Mesothelial cell of epicardium (in vitro differentiated cells): Measurements from ENCODE around the gene MAP3K1. TPM values are rescaled to one million over a fixed set of nuclear protein-coding genes. Genes with fewer than 3 reads are reported as not detected.
"Not testable (repeated sequence)": the region's sequence is repeated elsewhere in the genome, so short reads cannot be mapped to it uniquely, and the experiment has no call there.

ENCODE experiments used
- DNase-seq, 2 experiments: peaks; one replicate each; pipeline ENCODE4 v3.0.0; 2021; ENCODE audit warnings: low spot score in 2 of 2; ENCODE audit not compliant: unreplicated experiment in 2 of 2
- H3K27ac Mint-ChIP-seq: 2 replicates; pipeline ENCODE4 v1.8.0; 2021; ENCODE audit warnings: mixed read lengths
- H3K27me3 Mint-ChIP-seq: 2 replicates; pipeline ENCODE4 v1.8.0; 2021; ENCODE audit warnings: low read depth, mixed read lengths
- H3K36me3 Mint-ChIP-seq: 2 replicates; pipeline ENCODE4 v1.8.0; 2021; ENCODE audit warnings: mixed read lengths
- H3K4me1 Mint-ChIP-seq: 2 replicates; pipeline ENCODE4 v1.8.0; 2021; ENCODE audit warnings: mixed read lengths
- H3K4me3 Mint-ChIP-seq: 2 replicates; pipeline ENCODE4 v1.8.0; 2021; ENCODE audit warnings: mild to moderate bottlenecking, moderate library complexity, mixed read lengths
- H3K9me3 Mint-ChIP-seq: 2 replicates; pipeline ENCODE4 v1.8.0; 2021; ENCODE audit warnings: mixed read lengths
- CTCF ChIP-seq: fragments of 200-600 bp; sonication (generic); IDR thresholded peaks from one replicate; pipeline ENCODE4 v1.5.0; 2021; ENCODE audit warnings: antibody characterized with exemption; ENCODE audit not compliant: unreplicated experiment
- total RNA-seq: library from RNA; stranded (reverse); gene quantifications from 3 replicates; pipeline ENCODE4 v1.2.1, GENCODE V29; 2021

Gene MAP3K1
- total RNA-seq, result 52.2 to 55.7 TPM (median 54.8 TPM) in 3 replicates

GRCh38 chr5:56814963-56815657 lies at the start of gene MAP3K1:
TSS of gene MAP3K1 (plus strand) at chr5:56815549. CDS start at chr5:56815574, 25 bp downstream.
- Mint-ChIP-seq H3K9me3 (no peaks in the 10 kb centered on the region), H3K4me1 (peaks cover 40% of the 10 kb centered on the region), H3K27me3 (no peaks in the 10 kb centered on the region), H3K36me3 (no peaks in the 10 kb centered on the region), H3K27ac (peak within 1 kb of the TSS; percentile 91), H3K4me3 (peak within 1 kb of the TSS; percentile 84)
- TF ChIP-seq CTCF, result no peak
- peak; percentile 66 to 84 for DNase-seq

DNA sequence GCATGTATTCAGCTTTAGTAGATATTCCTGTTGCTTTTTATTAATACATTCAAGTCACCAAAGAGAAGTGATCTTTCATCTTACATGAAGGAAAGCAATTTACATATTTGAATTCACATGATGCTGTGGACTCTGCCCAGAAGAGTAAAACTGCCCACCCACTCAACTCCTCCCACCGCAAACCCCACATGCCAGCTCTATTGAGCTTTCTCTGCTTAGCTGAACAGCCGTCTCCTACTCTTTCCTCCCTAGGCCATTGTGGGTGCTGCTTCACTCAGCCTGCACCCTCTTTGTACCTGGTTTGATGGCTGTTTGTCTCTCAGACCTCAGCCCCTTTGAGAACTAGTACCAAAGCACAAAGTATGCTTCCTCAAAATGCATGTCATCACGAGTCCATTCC lies 48.4 kb upstream of the MAP3K1 start:
- H3K36me3 Mint-ChIP-seq, result no peaks in the 10 kb centered on the region
- H3K4me1 Mint-ChIP-seq, result peaks cover 12% of the 10 kb centered on the region
- no peak for DNase-seq
- H3K9me3 Mint-ChIP-seq, result no peaks in the 10 kb centered on the region
- no peak for TF ChIP-seq CTCF
- H3K27me3 Mint-ChIP-seq, result no peaks in the 10 kb centered on the region
- no peak overlapping the region for H3K4me3 Mint-ChIP-seq
- H3K27ac Mint-ChIP-seq, result no peak overlapping the region

DNA sequence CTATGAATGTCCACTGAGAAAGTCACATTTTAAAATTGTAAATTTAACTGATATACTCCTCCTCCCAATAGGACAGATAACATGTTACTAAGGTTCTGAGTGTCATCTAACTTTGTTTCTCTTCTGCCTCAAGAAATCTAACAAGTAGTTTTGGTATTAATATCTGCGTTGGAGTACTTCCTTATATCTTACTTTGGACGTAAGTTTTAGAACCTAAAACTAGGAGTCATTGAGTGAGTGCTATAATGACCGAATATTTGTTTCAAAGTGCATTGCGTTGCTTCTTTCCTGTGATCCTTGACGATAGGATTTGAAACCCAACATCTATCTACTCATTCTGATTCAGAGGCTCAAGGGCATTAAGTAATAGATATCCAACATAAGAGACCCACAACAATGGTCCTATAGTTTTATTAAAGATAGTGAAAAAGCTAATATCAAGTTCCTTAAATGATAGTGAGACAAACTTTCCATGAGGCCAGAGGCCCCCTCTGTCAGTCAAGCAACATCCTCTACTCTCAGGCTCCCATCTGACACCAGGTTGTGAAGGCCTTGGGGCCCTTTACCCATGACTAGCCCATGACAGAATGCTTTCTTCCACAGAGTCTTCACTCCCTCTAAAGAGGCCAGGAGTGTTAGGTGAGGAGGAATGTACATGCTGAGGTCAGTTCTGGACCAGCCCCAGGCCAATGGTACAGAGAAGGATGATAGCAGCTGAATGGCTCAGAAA lies 45.3 kb upstream of the MAP3K1 start:
- no peak overlapping the region for H3K27ac Mint-ChIP-seq
- no peaks in the 10 kb centered on the region for H3K4me1 Mint-ChIP-seq
- no peaks in the 10 kb centered on the region for H3K36me3 Mint-ChIP-seq
- TF ChIP-seq CTCF, result no peak
- no peaks in the 10 kb centered on the region for H3K9me3 Mint-ChIP-seq
- H3K27me3 Mint-ChIP-seq, result no peaks in the 10 kb centered on the region
- DNase-seq, result no peak
- H3K4me3 Mint-ChIP-seq, result no peak overlapping the region

DNA sequence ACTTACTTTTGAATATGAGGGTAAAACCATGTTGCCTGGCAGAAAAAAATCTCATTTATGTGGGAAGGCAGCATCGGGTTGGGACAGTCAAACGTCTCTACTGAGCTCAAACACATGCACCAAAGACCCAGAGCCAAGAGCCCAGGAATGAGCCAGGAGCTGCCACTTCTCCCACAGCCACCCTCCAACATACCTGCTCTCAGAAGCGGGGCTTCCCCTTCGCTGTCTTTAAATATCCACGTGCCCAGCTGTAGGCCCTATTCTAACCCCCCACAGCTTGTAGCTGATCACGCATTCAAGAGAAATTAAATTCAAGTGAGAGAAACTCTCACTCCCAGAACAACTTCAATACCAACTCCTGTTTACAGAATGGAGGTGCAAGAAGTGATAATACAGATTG lies 42.6 kb upstream of the MAP3K1 start:
- Mint-ChIP-seq H3K4me1 (no peaks in the 10 kb centered on the region), H3K4me3 (no peak overlapping the region), H3K36me3 (peaks cover under 1% of the 10 kb centered on the region), H3K27me3 (no peaks in the 10 kb centered on the region), H3K27ac (no peak overlapping the region), H3K9me3 (peaks cover 8% of the 10 kb centered on the region)
- DNase-seq, result no peak
- no peak for TF ChIP-seq CTCF

- Mint-ChIP-seq H3K27ac (no peak overlapping the region), H3K4me3 (no peak overlapping the region), H3K27me3 (no peaks in the 10 kb centered on the region)
Measured at GRCh38 chr5:56774957-56775356, 40.4 kb upstream of the MAP3K1 start.

GRCh38 chr5:56776212-56776846 lies 39.0 kb upstream of the MAP3K1 start:
- not testable (repeated sequence) for H3K27me3 Mint-ChIP-seq, DNase-seq, H3K36me3 Mint-ChIP-seq, H3K4me1 Mint-ChIP-seq, H3K4me3 Mint-ChIP-seq, H3K27ac Mint-ChIP-seq
- peaks cover 28% of the 10 kb centered on the region for H3K9me3 Mint-ChIP-seq

More at GRCh38 chr5:56774957-56775356, 40.4 kb upstream of the MAP3K1 start:
- Mint-ChIP-seq H3K4me1 (no peaks in the 10 kb centered on the region), H3K36me3 (peaks cover 2% of the 10 kb centered on the region), H3K9me3 (peaks cover 21% of the 10 kb centered on the region)
- DNase-seq, result no peak
- TF ChIP-seq CTCF, result no peak
